Keratinocyte (primary cell): Measurements from ENCODE around the gene CEACAM5. TPM values are rescaled to one million over a fixed set of nuclear protein-coding genes. Genes with fewer than 3 reads are reported as not detected.

Experiments used
- DNase-seq: peaks from one replicate; pipeline ENCODE4 v3.0.0-alpha.2; 2011; ENCODE audit warnings: low read depth, missing footprints, low spot score
- FAIRE-seq: peaks from 2 replicates; lab custom pipeline; 2011; peaks lifted over from hg19 to GRCh38; lab: Jason Lieb, UNC
- H2AFZ ChIP-seq: 2 replicates; pipeline ENCODE4 v1.6.0; 2012; ENCODE audit warnings: low read length, control low read depth, inconsistent platforms; ENCODE audit not compliant: control insufficient read depth
- H3K27ac ChIP-seq: 2 replicates; pipeline ENCODE4 v1.5.1; 2011; ENCODE audit warnings: low read length; ENCODE audit not compliant: control insufficient read depth, insufficient read depth
- H3K27me3 ChIP-seq: 3 replicates; pipeline ENCODE4 v1.6.0; 2011; ENCODE audit warnings: low read length; ENCODE audit not compliant: control insufficient read depth, insufficient read depth; ENCODE audit errors: extremely low read depth
- H3K36me3 ChIP-seq, 2 experiments: 2 replicates in 1 of 2; 3 replicates in 1 of 2; pipeline ENCODE4 v1.5.1; 2011; ENCODE audit warnings: low read length in 2 of 2, mild to moderate bottlenecking in 1 of 2; ENCODE audit not compliant: control insufficient read depth in 2 of 2, insufficient read depth in 2 of 2; ENCODE audit errors: extremely low read depth in 1 of 2
- H3K4me1 ChIP-seq: 3 replicates; pipeline ENCODE4 v1.5.1; 2011; ENCODE audit warnings: low read length; ENCODE audit not compliant: control insufficient read depth, insufficient read depth; ENCODE audit errors: extremely low read depth
- H3K4me2 ChIP-seq: 3 replicates; pipeline ENCODE4 v1.6.0; 2011; ENCODE audit warnings: low read depth, low read length; ENCODE audit not compliant: control insufficient read depth, insufficient read depth; ENCODE audit errors: extremely low read depth
- H3K4me3 ChIP-seq, 3 experiments: fragments of 200-600 bp in 1 of 3; sonication (generic) in 1 of 3; 2 replicates in 2 of 3; 3 replicates in 1 of 3; pipeline ENCODE4 v1.5.1; 2011 to 2016; ENCODE audit warnings: low read length in 3 of 3, mild to moderate bottlenecking in 3 of 3, control low read depth in 2 of 3, inconsistent platforms in 1 of 3, low read depth in 1 of 3, mixed read lengths in 1 of 3, mixed run types in 1 of 3, moderate library complexity in 1 of 3; ENCODE audit not compliant: control insufficient read depth in 2 of 3, insufficient read depth in 2 of 3; ENCODE audit errors: extremely low read depth in 1 of 3
- H3K79me2 ChIP-seq: 2 replicates; pipeline ENCODE4 v1.6.0; 2012; ENCODE audit warnings: low read length; ENCODE audit not compliant: control insufficient read depth, insufficient read depth
- H3K9ac ChIP-seq: 3 replicates; pipeline ENCODE4 v1.6.0; 2011; ENCODE audit warnings: low read length; ENCODE audit not compliant: control insufficient read depth, insufficient read depth; ENCODE audit errors: extremely low read depth
- H3K9me1 ChIP-seq: 3 replicates; pipeline ENCODE4 v1.6.0; 2011; ENCODE audit warnings: low read length; ENCODE audit not compliant: control insufficient read depth, insufficient read depth; ENCODE audit errors: extremely low read depth
- H3K9me3 ChIP-seq: 2 replicates; pipeline ENCODE4 v1.5.1; 2012; ENCODE audit warnings: low read depth, low read length; ENCODE audit not compliant: control insufficient read depth
- H4K20me1 ChIP-seq: 3 replicates; pipeline ENCODE4 v1.6.0; 2011; ENCODE audit warnings: low read length; ENCODE audit not compliant: control insufficient read depth, insufficient read depth; ENCODE audit errors: extremely low read depth
- CTCF ChIP-seq, 3 experiments: IDR thresholded peaks in 1 of 3; conservative IDR thresholded peaks in 1 of 3; optimal IDR thresholded peaks in 1 of 3; 2 replicates in 2 of 3; 3 replicates in 1 of 3; pipeline versions ENCODE3 to v1.5.1; 2011; ENCODE audit warnings: low read length in 3 of 3, mild to moderate bottlenecking in 3 of 3, moderate library complexity in 2 of 3, control low read depth in 1 of 3, inconsistent platforms in 1 of 3; ENCODE audit not compliant: insufficient read depth in 2 of 3; ENCODE audit errors: extremely low read depth in 1 of 3
- EZH2 ChIP-seq: IDR thresholded peaks from one replicate; pipeline ENCODE4 v1.6.1; 2012; ENCODE audit warnings: inconsistent platforms, mild to moderate bottlenecking, low read length, moderate library complexity
- dilution Hi-C: fragments of 300-500 bp; cut with MboI; formaldehyde crosslinking; loops from one replicate; pipeline ENCODE4 v1.7.0; 2020; ENCODE audit warnings: low sequenced_read_pairs; ENCODE audit not compliant: extremely low pct_ligation_motif_present
- polyA plus RNA-seq, 5 experiments: library from polyadenylated mRNA; depleted of rRNA in 3 of 5; stranded (reverse) in 3 of 5; stranded (forward) in 1 of 5; unstranded in 1 of 5; fragments of >200 nt; gene quantifications; 1 replicate in 1 of 5; 2 replicates in 3 of 5; 3 replicates in 1 of 5; pipeline versions ENCODE4 v1.2.1 to v1.2.3, GENCODE V29; 2011 to 2012; ENCODE audit warnings: missing spikeins in 2 of 5, low read depth in 1 of 5, low replicate concordance in 1 of 5

Gene CEACAM5
- polyA plus RNA-seq, 1 donor (not counting 4 experiments of a cell fraction or from before 2014, with no cell fraction given): not detected

DNA sequence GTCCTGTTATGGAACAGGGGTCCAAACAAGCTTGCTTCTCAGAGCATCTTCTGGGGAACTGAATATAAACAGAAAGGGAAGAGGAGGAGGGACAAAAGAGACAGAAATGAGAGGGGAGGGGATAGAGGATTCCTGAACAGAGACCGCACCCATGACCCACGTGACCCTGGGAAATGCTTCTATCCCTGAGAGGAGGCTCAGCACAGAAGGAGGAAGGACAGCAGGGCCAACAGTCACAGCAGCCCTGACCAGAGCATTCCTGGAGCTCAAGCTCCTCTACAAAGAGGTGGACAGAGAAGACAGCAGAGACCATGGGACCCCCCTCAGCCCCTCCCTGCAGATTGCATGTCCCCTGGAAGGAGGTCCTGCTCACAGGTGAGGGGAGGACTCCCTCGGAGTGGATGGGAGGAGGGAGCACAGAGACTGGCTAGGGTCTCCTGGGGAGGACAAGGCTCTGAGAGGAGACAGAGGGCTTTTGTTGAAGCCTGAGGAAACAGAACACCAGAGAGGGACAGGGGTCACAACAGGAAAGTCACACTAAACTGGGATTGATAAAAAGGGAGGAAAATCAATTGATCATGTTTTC, 47.0 kb downstream of the CEACAM5 start, which contains the start of gene CEACAM6:
TSS of gene CEACAM6 (plus strand) at position 203 of the 586 bp plus-strand sequence. CDS start at position 312, 109 bp downstream.
- TF ChIP-seq CTCF (optimal IDR thresholded peaks at IDR 0.05 in 1 of 3, IDR thresholded peaks at IDR 0.05 in 1 of 3, conservative IDR thresholded peaks at IDR 0.05 in 1 of 3; ENCODE audit: extremely low read depth in 1 of 3, insufficient read depth in 2 of 3, low read length in 3 of 3) (no peak), EZH2 (no peak)
- Histone ChIP-seq H3K79me2 (no peaks in the 10 kb centered on the region), H3K27me3 (peaks cover 19% of the 10 kb centered on the region), H3K9me1 (no peaks in the 10 kb centered on the region), H3K4me1 (no peaks in the 10 kb centered on the region), H3K4me3 (no peak within 1 kb of the TSS), H3K27ac (no peak within 1 kb of the TSS), H2AFZ (no peak within 1 kb of the TSS), H3K4me2 (no peak within 1 kb of the TSS), H3K36me3 (no peaks in the 10 kb centered on the region), H3K9ac (no peak within 1 kb of the TSS), H3K9me3 (no peaks in the 10 kb centered on the region), H4K20me1 (peaks cover 2% of the 10 kb centered on the region)
- DNase-seq (no peak), FAIRE-seq (no peak)
- dilution Hi-C loops: no loop called here

DNA sequence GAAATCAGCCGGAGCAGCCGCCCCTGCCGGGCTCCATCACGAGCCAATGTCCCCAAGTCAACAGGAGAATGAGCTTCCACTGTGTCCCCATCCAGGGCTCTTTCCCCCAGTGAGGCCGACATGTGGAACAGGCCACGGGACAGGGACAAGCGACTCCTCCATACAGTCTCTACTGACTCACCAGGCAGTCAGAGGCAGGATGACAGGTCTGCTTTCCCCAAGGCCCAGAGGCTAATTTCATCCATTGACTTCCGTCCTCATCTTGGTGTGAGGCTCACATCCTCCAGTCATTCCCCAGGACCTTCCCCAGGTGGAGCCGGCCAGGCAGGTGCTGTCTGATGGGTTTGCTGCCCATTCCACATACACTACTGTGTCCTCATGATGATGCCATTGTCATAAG, 50.4 kb downstream of the CEACAM5 start:
- H3K4me3 ChIP-seq: no peak overlapping the region
- no peaks in the 10 kb centered on the region for H3K9me3 ChIP-seq
- H2AFZ ChIP-seq: no peak overlapping the region
- H3K79me2 ChIP-seq: no peaks in the 10 kb centered on the region
- H3K4me1 ChIP-seq: no peaks in the 10 kb centered on the region
- H3K27ac ChIP-seq: no peak overlapping the region
- H3K27me3 ChIP-seq: peaks cover 20% of the 10 kb centered on the region
- TF ChIP-seq CTCF (optimal IDR thresholded peaks at IDR 0.05 in 1 of 3, IDR thresholded peaks at IDR 0.05 in 1 of 3, conservative IDR thresholded peaks at IDR 0.05 in 1 of 3; ENCODE audit: extremely low read depth in 1 of 3, insufficient read depth in 2 of 3, low read length in 3 of 3) (no peak), EZH2 (no peak)
- no peaks in the 10 kb centered on the region for H3K36me3 ChIP-seq
- FAIRE-seq: no peak
- no peak overlapping the region for H3K4me2 ChIP-seq
- H3K9me1 ChIP-seq: no peaks in the 10 kb centered on the region
- no peak for DNase-seq
- H3K9ac ChIP-seq: no peak overlapping the region
- dilution Hi-C loops: no loop called here
- H4K20me1 ChIP-seq: no peaks in the 10 kb centered on the region
